Right lobe of liver (tissue), 6 donors: ENCODE results near the gene RPRML. TPM values are rescaled to one million over a fixed set of nuclear protein-coding genes. Genes with fewer than 3 reads are reported as not detected.

Experiments
- ATAC-seq, 4 donors: fragments of 200-7000 bp; cut with Tn5 transposase; one replicate each; pipeline ENCODE4 v1.9.1; 2020; ENCODE audit warnings: mild to moderate bottlenecking in 4 of 4, moderate library complexity in 4 of 4
- DNase-seq, 3 donors: peaks; one replicate each; pipeline ENCODE4 v3.0.0-alpha.2; 2020
- H3K27ac ChIP-seq, 3 donors: fragments of 200-600 bp; one replicate each; pipeline ENCODE4 v1.8.0; 2022
- H3K27me3 ChIP-seq, 2 donors: fragments of 200-600 bp; one replicate each; pipeline ENCODE4 v1.8.0; 2022
- H3K36me3 ChIP-seq, 4 donors: fragments of 200-600 bp; sonication (generic) in 1 of 4; one replicate each; pipeline versions ENCODE4 v1.5.1 to v1.8.0; 2017 to 2022; ENCODE audit warnings: control low read depth in 1 of 4
- H3K4me1 ChIP-seq, 4 donors: fragments of 200-600 bp; sonication (generic) in 1 of 4; one replicate each; pipeline versions ENCODE4 v1.5.1 to v1.8.0; 2017 to 2022; ENCODE audit warnings: control low read depth in 1 of 4
- H3K4me3 ChIP-seq, 3 donors: fragments of 200-600 bp; one replicate each; pipeline ENCODE4 v1.8.0; 2022
- H3K9me3 ChIP-seq, 4 donors: fragments of 200-600 bp; sonication (generic) in 1 of 4; one replicate each; pipeline versions ENCODE4 v1.5.1 to v1.8.0; 2017 to 2022; ENCODE audit warnings: control low read depth in 1 of 4
- POLR2A ChIP-seq: fragments of 450-650 bp; IDR thresholded peaks from one replicate; pipeline ENCODE4 v1.6.1; 2017; ENCODE audit warnings: antibody characterized with exemption, mild to moderate bottlenecking
- WGBS: methylation state at CpG from one replicate; pipeline ENCODE4 v1.1.6; 2018; ENCODE audit warnings: low coverage, low lambda C conversion rate; ENCODE audit not compliant: insufficient coverage; ENCODE audit errors: missing lambda C conversion rate; 5-methylcytosine and 5-hydroxymethylcytosine counted together
- intact Hi-C, 2 donors: fragments of 100-400 bp; cut with DNase I; formaldehyde crosslinking; loops; one replicate each; pipeline versions ENCODE4 v1.11.2 to v1.14.1; 2022
- microRNA-seq, 2 donors: library from miRNA; unstranded; fragments of <30 nt; microRNA quantifications; one replicate each; pipeline ENCODE4, GENCODE V29; 2019 to 2020
- small RNA-seq, 2 experiments: library from RNA; depleted of rRNA; stranded (forward); fragments of <200 nt; gene quantifications; one replicate each; pipeline ENCODE3, GENCODE V24; 2016
- total RNA-seq, 6 experiments: library from RNA; depleted of rRNA in 2 of 6; stranded (reverse); fragments of >200 nt in 2 of 6; fragmentation: NEBNext Ultra II Directional in 3 of 6; extraction: Animal tissue kit (Norgen Biotek cat#: 25700) in 3 of 6; gene quantifications; one replicate each; pipeline versions ENCODE4 v1.1.0 to v1.2.4, GENCODE V29; 2016 to 2023
- TF ChIP-seq, protein P1 (sequence below), 4 donors: fragments of 200-600 bp in 3 of 4; fragments of 450-650 bp in 1 of 4; IDR thresholded peaks; one replicate each; pipeline versions ENCODE4 v1.5.1 to v1.8.0; 2016 to 2022; ENCODE audit warnings: antibody characterized with exemption in 4 of 4, mild to moderate bottlenecking in 2 of 4
- donor health status: DM: no; HTN: yes; CAD: no.
- donor health status: DM: no; HTN: no; CAD: no.
- donor health status: DM: no; HTN: no; CAD: no.
- donor health status: DM: no; HTN: yes; CAD: no.
- donor health status: DM: no; HTN: yes; CAD: no.

RPRML gene
- total RNA-seq, 6 experiments from 2014 or later, result 0.25 TPM; not detected in 5

DNA sequence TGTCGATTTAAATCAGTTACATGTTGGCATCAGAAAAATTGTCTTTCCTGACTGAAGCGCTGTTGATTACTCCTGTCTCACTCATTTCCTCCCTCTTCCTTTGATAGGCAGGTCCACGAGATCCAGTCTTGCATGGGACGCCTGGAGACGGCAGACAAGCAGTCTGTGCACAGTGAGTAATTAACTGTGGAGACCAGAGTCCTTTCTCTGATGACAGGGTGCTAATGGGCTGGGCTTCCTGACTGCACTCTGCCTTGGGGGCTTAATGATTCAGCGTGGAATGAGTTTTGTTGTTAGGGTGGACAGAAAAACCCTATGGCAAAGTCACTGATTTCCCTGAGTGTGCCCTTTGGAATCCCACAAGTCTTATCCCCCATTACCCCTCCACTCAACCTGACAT, 49.6 kb downstream of the RPRML start:
- Histone ChIP-seq H3K4me3 (no peak overlapping the region), H3K36me3 (peaks cover 5 to 44% (median 27%) of the 10 kb centered on the region in 4 donors), H3K27me3 (no peaks in the 10 kb centered on the region), H3K4me1 (peaks cover 0 to 20% (median 8%) of the 10 kb centered on the region in 4 donors), H3K27ac (no peak overlapping the region), H3K9me3 (no peaks in the 10 kb centered on the region)
- no peak for TF ChIP-seq POLR2A
- TF ChIP-seq, protein P1, sequence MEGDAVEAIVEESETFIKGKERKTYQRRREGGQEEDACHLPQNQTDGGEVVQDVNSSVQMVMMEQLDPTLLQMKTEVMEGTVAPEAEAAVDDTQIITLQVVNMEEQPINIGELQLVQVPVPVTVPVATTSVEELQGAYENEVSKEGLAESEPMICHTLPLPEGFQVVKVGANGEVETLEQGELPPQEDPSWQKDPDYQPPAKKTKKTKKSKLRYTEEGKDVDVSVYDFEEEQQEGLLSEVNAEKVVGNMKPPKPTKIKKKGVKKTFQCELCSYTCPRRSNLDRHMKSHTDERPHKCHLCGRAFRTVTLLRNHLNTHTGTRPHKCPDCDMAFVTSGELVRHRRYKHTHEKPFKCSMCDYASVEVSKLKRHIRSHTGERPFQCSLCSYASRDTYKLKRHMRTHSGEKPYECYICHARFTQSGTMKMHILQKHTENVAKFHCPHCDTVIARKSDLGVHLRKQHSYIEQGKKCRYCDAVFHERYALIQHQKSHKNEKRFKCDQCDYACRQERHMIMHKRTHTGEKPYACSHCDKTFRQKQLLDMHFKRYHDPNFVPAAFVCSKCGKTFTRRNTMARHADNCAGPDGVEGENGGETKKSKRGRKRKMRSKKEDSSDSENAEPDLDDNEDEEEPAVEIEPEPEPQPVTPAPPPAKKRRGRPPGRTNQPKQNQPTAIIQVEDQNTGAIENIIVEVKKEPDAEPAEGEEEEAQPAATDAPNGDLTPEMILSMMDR (IDR thresholded peaks at IDR 0.05), result no peak
- peak in 3 of 4 donors; percentile 33 to 80 (median 33) for ATAC-seq
- DNase-seq, result no peak
- intact Hi-C loops, result no loop called here
- 74% methylated on average over 5 of the region's 6 CpGs for WGBS

DNA sequence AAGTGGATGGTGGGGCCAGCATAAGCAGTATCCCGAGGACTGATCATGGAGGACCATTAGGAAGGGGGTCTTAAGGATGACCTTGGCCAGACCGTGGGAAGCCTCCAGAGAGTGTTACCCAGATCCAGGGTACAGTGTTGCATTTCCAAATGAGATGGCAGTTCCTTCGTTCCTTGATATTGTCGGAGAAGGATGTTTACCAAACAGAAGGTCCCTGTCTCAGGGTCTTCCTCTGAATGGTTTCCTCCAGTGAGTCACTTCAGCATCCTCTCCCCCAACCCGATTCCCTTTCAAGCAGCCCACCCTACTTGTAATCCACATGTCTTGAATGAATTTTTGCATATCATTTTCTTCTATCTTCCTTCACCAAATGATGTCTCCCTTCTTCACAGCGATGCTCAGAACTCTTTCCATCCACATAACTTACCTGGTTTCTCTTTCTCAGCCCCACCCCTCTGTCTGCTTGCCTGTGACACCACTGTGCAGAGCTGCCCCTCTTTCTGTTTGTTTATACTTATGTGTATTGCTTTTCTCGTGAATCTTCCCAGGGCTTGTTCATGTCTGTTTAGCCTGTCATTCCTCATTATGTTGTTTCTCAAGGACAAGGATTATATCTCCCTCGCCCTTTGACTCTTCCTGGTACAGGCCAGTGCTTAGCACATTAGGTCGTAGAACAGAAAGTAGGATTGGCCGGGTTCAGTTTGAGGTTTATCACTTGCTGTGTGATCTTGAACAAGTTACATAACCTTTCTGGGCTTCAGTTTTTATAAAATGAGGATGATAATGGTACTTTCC, 50.4 kb downstream of the RPRML start:
- H3K9me3 ChIP-seq, result no peaks in the 10 kb centered on the region
- peaks cover 0 to 27% (median 12%) of the 10 kb centered on the region in 4 donors for H3K4me1 ChIP-seq
- no peaks in the 10 kb centered on the region for H3K27me3 ChIP-seq
- ATAC-seq (peak in 3 of 4 donors; percentile 15 to 67 (median 20)), DNase-seq (no peak)
- H3K36me3 ChIP-seq, result peaks cover 5 to 37% (median 24%) of the 10 kb centered on the region in 4 donors
- no peak overlapping the region for H3K27ac ChIP-seq
- 65% methylated on average over 9 of the region's 10 CpGs for WGBS
- H3K4me3 ChIP-seq, result no peak overlapping the region
- intact Hi-C loops, result no loop called here
- TF ChIP-seq POLR2A, result no peak
- TF ChIP-seq, protein P1 (IDR thresholded peaks at IDR 0.05), result no peak

Small RNA genes lying within 50 kb of the gene (microRNA-seq; reads per million reads assigned to microRNA genes)
- gene MIR5089, result 0 reads per million in 2 donors

Small RNA genes lying within 50 kb of the gene (small RNA-seq; reads per million reads assigned to genes)
- 0 reads per million in 2 experiments for gene MIR5089

Other genes with a start within 250 kb of the RPRML start
- gene WNT3, start 160.6 kb downstream of the RPRML start, total RNA-seq, result 1 to 10 TPM; 1.0 to 5.0 (median 4.0) TPM
- gene WNT9B, start 127.7 kb downstream of the RPRML start, total RNA-seq, result 1 to 10 TPM in 2 of 6 experiments, under 1 TPM in 1, not detected in 3; 0.55 to 1.7 (median 1.2) TPM
- 10 to 100 TPM; 22.9 to 44.1 (median 33.3) TPM for gene GOSR2, start 56.1 kb downstream of the RPRML start, total RNA-seq
- gene CDC27, start 210.0 kb upstream of the RPRML start, total RNA-seq, result 10 to 100 TPM; 27.5 to 50.4 (median 32.9) TPM
- under 1 TPM in 4 of 6 experiments, not detected in 2; 0.42 to 0.80 (median 0.58) TPM for gene MYL4, start 230.1 kb upstream of the RPRML start, total RNA-seq